Suppressor macrophage treated with lipopolysaccharide for 4 hours (primary cell): ENCODE results near the gene DLX3.

Experiments
- DNase-seq: peaks from one replicate; pipeline ENCODE4 v3.0.0-alpha.2; 2020

Gene DLX3

DNA sequence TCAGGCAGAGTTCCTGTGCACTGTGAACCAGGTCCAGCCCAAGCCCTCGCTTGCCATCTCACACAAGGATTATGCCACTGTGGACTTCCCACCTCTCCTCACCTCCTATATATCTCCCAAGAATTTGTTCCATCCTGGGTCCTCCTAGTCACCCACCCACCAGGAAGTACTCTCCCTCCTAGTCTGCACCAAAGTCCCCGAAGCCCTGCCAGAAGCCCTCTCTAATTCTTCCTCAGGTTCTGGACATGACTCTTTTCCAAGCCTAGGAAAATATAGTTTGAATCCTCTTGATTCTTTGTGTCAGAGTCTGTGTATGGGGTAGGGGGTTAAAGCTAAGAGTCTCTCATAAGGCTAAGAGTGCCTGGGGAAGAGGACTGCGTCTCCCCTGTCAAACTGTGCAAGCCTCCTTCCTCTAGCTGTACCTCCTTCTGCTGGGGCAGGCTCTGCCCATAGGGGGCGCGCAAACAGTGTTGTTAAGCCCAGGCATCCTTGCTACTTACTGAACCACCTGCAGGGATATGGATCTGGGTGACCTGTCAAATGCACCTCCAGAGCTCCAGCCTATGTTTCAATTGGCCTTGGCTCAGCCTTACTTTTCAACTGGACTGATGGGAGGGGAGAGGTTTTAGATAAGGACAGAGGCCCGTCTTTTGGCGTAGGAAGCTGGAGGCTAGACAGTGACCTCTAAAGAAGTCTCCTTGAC is 42.7 kb downstream of the DLX3 start:
- DNase-seq: peak; percentile 86

DNA sequence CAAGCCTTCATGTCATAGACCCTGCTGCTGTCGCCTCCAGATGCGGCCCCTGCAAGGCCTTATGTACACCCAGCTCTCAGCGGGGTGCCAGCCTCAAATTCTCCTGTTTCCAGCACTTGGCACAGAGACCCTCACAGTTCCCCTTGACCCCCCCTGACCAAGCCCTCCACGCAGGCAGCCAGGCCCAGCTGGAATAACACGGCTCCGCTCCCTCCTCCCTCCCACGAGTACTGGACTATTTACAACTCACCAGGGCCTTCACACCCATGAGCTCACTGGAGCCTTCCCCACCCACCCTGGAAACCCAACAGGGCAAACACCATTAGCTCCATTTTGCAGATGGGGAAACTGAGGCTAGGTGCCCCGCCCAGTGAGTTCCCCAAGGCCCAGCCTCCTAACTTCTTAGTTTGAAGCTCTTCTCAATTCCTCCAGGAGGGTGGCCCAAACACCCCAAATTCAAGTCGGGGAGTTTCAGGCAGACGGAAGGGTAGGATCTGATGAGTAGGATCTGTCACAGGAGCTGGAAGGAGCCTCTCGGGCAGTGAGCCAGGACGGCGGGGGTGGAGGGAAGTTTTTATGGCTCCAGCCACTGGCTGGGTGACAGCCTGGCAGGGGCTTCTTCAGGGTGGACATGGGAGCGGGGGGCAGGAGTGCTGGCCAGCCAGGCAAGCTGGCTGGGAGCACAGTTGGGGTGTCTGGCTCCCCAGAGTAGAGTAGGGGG is 43.5 kb downstream of the DLX3 start:
- DNase-seq: no peak

DNA sequence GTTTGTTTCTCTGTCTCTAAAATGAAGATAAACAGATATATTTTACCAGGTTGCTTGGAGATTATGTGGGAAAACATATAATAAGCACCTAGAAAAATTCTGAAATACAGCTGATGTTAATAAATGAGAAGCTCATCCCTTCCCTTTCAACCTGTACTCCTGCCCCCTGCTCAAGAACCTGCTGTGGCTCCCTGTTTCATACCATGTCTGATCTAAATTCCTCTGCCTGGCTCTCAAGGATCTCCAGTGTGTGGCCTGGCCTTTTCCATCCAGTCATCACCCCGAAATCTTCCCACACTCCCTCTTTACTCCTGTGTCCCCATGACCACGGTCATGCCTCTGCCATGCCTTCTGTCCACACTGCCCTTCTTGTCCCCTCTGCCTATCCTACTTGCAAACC is 45.4 kb downstream of the DLX3 start:
- no peak for DNase-seq

DNA sequence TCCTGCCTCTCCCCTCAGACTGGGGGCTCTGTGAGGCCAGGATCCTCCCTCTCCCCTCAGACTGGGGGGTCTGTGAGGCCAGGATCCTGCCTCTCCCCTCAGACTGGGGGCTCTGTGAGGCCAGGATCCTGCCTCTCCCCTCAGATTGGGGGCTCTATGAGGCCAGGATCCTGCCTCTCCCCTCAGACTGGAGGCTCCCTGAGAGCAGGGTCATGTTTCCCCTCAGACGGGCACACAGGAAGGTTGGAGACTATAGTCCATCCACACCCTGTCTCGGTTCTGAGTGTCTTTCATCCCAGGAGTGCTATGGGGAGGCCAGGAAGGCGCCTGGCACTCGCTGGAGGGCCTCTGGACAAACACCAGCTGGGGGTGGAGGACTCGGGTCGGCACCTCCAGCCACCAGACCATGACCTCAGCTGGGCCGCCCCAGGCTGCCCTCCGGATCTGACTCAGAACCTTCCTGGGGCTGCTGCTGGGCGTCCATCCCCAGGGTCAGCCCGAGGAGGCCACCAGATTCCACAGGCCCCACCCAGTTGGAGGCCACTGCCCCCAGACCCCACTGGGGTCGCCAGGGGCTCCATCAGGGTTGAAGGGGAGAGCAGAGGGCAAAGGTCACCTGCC is 48.0 kb downstream of the DLX3 start:
- no peak for DNase-seq

DNA sequence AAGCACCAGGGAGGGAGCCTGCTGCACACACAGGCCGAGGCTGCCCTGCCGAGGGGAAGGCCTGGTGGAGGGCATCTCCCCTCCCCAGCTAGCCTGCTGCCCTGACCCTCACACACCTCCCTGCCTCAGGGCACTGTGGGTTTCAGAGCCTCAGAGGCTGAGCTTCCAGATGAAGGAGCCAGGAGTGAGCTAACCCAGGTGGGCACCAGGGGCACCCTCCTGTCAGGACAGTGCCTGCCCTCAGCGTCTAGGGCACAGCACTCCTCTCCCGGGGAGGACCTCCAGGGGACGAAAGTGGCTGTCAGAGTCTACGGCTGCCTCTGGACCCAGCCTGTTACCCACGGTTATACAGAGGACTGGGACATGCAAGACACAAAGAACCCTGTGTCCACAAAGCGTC is 48.8 kb downstream of the DLX3 start:
- DNase-seq: no peak

DNA sequence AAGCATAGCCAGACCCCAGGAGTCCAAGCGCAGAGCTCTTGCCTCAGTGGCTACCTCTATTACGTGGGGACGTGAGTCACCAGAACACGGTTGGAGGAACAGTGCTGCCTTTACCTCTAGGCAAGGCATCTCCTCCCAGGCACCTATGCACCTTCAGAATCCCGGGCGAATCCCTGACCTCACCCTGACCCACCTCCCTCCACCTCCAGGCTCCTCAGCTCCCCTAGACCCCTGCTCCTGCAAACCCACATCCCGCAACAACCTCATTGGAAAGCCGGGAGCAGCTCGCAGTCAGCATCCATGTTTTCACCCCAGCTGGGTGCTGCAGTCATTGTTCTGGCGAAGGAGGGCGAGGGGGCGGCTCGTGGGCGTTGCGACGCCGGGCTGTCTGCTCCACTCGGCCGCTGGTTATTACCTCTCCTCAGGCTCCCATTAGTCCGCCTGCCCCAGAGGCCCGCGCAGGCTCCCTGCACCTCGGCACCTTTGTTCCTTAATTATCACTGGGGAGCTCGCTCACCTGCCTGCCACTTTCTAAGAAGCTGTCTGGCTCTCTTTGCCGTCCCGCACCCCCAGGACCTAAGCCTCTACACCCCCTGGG is 50.7 kb downstream of the DLX3 start:
- DNase-seq: no peak

DNA sequence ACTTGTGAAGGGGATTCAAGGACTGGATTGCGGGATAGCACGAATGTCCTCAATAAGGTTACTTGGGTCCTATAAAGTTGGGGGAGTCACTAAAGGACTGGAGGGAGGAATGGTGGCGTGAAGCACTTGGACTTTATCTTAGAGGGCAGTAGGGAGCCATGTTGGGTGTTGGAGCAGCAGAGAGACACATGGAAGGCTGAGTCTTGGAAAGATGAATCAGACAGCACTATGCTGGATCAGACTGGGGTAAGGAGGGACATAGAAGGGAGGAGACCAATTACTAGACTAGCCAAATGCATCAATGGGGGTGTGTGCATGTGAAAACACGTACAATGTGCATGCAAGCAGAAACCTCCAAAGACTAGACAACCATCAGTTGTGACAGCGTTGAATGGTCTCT is 52.1 kb downstream of the DLX3 start:
- no peak for DNase-seq

DNA sequence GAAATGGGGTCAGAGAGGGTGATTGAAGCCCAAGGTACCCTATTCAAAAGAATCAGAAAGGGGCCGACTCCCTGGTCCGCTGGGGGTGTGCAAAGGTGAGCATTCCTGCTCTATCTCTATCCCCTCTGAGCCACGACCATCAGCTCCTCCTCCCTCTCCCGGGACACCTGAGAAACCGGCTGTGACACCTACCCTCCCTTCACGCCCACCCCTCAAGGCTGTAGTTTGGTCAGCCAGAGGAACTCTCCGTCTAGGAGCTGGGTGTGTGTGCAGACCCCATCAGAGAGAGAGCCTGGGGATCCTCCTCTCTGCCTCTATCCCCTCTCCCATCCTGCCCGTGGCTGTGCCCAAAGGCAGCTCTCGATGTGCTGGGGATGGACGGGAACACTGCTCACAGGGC is 53.6 kb downstream of the DLX3 start:
- DNase-seq: no peak
